Measurements from ENCODE around the gene PI4KB.

DNA sequence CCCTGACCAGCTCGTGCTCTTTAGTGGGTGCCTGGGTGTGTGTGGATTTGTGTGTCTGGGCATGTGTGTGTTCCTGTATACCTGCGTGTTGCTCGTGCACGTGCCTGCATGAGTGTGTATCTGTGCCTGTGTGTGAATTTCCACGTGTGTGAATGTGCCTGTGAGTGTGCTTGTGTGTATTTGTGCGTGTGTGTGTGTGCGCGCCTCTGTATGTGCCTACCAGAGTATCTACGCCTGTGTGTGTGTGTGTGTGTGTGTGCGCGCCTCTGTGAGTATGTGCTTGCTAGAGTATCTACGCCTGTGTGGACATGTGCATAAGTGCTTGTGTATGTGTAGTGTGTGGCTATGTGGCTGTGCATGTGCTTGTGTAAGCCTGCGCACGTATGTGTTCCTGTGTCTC lies 46.0 kb upstream of the PI4KB start:
- no peak for TF ChIP-seq POLR2A (IDR thresholded peaks at IDR 0.05; ENCODE audit: borderline replicate concordance, extremely low read depth, insufficient read depth, insufficient read length)
- TF ChIP-seq, protein P1, sequence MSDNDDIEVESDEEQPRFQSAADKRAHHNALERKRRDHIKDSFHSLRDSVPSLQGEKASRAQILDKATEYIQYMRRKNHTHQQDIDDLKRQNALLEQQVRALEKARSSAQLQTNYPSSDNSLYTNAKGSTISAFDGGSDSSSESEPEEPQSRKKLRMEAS (IDR thresholded peaks at IDR 0.05) = no peak

All from HCT116 (cell line).